ENCODE results near the gene MARCHF7. TPM values are rescaled to one million over a fixed set of nuclear protein-coding genes. Genes with fewer than 3 reads are reported as not detected.

Gene MARCHF7
- total and polyA plus RNA-seq, 10 of the 15 experiments (the other 5 are each of a cell fraction or from before 2014, with no cell fraction given) = 39.4 to 111 (median 66.5) TPM

- peak; percentile 27 for ATAC-seq
- BruUV-seq (replicated peaks) = no TSS peak
- H3K4me2 ChIP-seq (ENCODE audit: control insufficient read depth, insufficient read depth) = peak overlapping the region; percentile 78; the same call in 1 of the 2 replicates
- peak overlapping the region; percentile 99 for H3K4me3 ChIP-seq
- DNase-seq (ENCODE audit: low read depth, low spot score) = no peak
- H3K27ac ChIP-seq (ENCODE audit: control insufficient read depth, insufficient read depth) = peak overlapping the region; percentile 99
- H3K79me2 ChIP-seq (ENCODE audit: control insufficient read depth, insufficient read depth, low read length) = peaks cover 63% of the 10 kb centered on the region
- H3K9me3 ChIP-seq (replicated peaks; ENCODE audit: control insufficient read depth, insufficient read depth, low read length) = no peaks in the 10 kb centered on the region; the same call in 2 of the 3 replicates
- H3K27me3 ChIP-seq (replicated peaks in 1 of 2; ENCODE audit: control insufficient read depth in 2 of 2, insufficient read depth in 2 of 2, low read length in 1 of 2) = no peaks in the 10 kb centered on the region
- 2% methylated on average over 28 of the region's 32 CpGs for WGBS (ENCODE audit: insufficient coverage, insufficient replicate concordance, low lambda C conversion rate, missing lambda C conversion rate)
- H2AFZ ChIP-seq (ENCODE audit: control insufficient read depth, low read depth, low read length) = no peak overlapping the region; the same call in 1 of the 2 replicates
- intact Hi-C loops (cut with micrococcal nuclease; ENCODE audit: unreplicated experiment) = loop anchor here (1.0 to 10.0 kb wide), 5 partner anchors 98 to 508 kb away; partner anchors contain the start of gene WDSUB1
- peaks cover 3% of the 10 kb centered on the region; the same call in 1 of the 2 replicates for H3K4me1 ChIP-seq (ENCODE audit: control insufficient read depth, insufficient read depth, low read length)
- in situ Hi-C loops (cut with MboI) = no loop called here
- ChIA-PET CTCF (interaction anchor here (1.0 to 3.7 kb wide), 9 partner anchors 9 to 677 kb away, joined by 3 to 18 read pairs (median 4); no protein-coding TSS in a partner anchor), POLR2A (interaction anchor here (0.5 to 3.7 kb wide), 9 partner anchors 9 to 227 kb away, joined by 3 to 12 read pairs (median 3); no protein-coding TSS in a partner anchor), SMC1A (ENCODE audit: uncharacterized antibody, unreplicated experiment) (interaction anchor here (0.8 to 10.2 kb wide), 7 partner anchors 9 to 504 kb away, joined by 3 to 84 read pairs (median 4); no protein-coding TSS in a partner anchor), RAD21 (ENCODE audit: unreplicated experiment) (interaction anchor here (0.7 to 4.6 kb wide), 3 partner anchors 9 to 227 kb away, joined by 3 to 20 read pairs (median 11); no protein-coding TSS in a partner anchor)
- peaks cover 2 to 24% of the 10 kb centered on the region in 2 experiments; a peak in 3 of 4 replicates for H3K36me3 ChIP-seq (ENCODE audit: control insufficient read depth in 2 of 2, insufficient read depth in 2 of 2, low read length in 1 of 2)
- no peak for FAIRE-seq
- peak overlapping the region; percentile 100 for H3K9ac ChIP-seq (ENCODE audit: control insufficient read depth, insufficient read depth, low read length)
- H4K20me1 ChIP-seq (ENCODE audit: control insufficient read depth, insufficient read depth) = no peaks in the 10 kb centered on the region; the same call in 1 of the 2 replicates
- TF ChIP-seq RUNX3 (IDR thresholded peaks at IDR 0.05; ENCODE audit: low read length) (peak; percentile 71), TAF1 (IDR thresholded peaks at IDR 0.05; ENCODE audit: borderline replicate concordance, low read depth, low read length) (peak; percentile 27; the same call in 1 of the 2 replicates), BCLAF1 (IDR thresholded peaks at IDR 0.05) (no peak), ZNF274 (IDR thresholded peaks at IDR 0.05; ENCODE audit: insufficient read depth, insufficient read length) (no peak), EZH2 (IDR thresholded peaks at IDR 0.05; ENCODE audit: borderline replicate concordance, control insufficient read depth, low read depth, low read length) (no peak), CREB1 (IDR thresholded peaks at IDR 0.05; ENCODE audit: low read depth) (0 out of 2 replicates have a peak, but pooled peaks have one; percentile 11), KLF5 (IDR thresholded peaks at IDR 0.05; ENCODE audit: partially characterized antibody) (no peak), POLR2AphosphoS5 (IDR thresholded peaks at IDR 0.05; ENCODE audit: low read length) (peak; percentile 7; the same call in 1 of the 2 replicates), ZNF384 (IDR thresholded peaks at IDR 0.05; ENCODE audit: borderline replicate concordance, low read depth, low read length) (no peak), USF1 (IDR thresholded peaks at IDR 0.05; ENCODE audit: borderline replicate concordance, extremely low read length, insufficient read depth, low read depth, low read length) (no peak)
- TF ChIP-seq, protein P1, sequence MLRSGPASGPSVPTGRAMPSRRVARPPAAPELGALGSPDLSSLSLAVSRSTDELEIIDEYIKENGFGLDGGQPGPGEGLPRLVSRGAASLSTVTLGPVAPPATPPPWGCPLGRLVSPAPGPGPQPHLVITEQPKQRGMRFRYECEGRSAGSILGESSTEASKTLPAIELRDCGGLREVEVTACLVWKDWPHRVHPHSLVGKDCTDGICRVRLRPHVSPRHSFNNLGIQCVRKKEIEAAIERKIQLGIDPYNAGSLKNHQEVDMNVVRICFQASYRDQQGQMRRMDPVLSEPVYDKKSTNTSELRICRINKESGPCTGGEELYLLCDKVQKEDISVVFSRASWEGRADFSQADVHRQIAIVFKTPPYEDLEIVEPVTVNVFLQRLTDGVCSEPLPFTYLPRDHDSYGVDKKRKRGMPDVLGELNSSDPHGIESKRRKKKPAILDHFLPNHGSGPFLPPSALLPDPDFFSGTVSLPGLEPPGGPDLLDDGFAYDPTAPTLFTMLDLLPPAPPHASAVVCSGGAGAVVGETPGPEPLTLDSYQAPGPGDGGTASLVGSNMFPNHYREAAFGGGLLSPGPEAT (IDR thresholded peaks at IDR 0.05; ENCODE audit: low read depth) = 0 out of 2 replicates have a peak, but pooled peaks have one; percentile 10
- TF ChIP-seq, protein P2, sequence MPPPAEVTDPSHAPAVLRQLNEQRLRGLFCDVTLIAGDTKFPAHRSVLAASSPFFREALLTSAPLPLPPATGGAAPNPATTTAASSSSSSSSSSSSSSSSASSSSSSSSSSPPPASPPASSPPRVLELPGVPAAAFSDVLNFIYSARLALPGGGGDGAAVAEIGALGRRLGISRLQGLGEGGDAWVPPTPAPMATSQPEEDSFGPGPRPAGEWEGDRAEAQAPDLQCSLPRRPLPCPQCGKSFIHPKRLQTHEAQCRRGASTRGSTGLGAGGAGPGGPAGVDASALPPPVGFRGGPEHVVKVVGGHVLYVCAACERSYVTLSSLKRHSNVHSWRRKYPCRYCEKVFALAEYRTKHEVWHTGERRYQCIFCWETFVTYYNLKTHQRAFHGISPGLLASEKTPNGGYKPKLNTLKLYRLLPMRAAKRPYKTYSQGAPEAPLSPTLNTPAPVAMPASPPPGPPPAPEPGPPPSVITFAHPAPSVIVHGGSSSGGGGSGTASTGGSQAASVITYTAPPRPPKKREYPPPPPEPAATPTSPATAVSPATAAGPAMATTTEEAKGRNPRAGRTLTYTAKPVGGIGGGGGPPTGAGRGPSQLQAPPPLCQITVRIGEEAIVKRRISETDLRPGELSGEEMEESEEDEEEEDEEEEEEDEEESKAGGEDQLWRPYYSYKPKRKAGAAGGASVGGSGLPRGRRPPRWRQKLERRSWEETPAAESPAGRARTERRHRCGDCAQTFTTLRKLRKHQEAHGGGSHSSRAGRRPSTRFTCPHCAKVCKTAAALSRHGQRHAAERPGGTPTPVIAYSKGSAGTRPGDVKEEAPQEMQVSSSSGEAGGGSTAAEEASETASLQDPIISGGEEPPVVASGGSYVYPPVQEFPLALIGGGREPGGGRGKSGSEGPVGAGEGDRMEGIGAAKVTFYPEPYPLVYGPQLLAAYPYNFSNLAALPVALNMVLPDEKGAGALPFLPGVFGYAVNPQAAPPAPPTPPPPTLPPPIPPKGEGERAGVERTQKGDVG (CRISPR knock-in tag; IDR thresholded peaks at IDR 0.05) = no peak
Measured at GRCh38 chr2:159712929-159713420, 669 bp downstream of the MARCHF7 start.

All from GM12878 (cell line).